Medulla oblongata (tissue), 1 donor: Measurements from ENCODE around the gene TMEM154.
A peak's percentile ranks its signal among the peaks of the same experiment; 100 is the strongest.

ENCODE experiments used
- DNase-seq: peaks from one replicate; pipeline ENCODE4 v3.0.0-alpha.2; 2015; ENCODE audit errors: extremely low spot score

Gene TMEM154

GRCh38 chr4:152696764-152697261 is 17.0 kb upstream of the TMEM154 start:
- peak; percentile 76 for DNase-seq

- DNase-seq: no peak
These were observed 14.1 kb upstream of the TMEM154 start for GRCh38 chr4:152693871-152694270.

GRCh38 chr4:152691761-152692160 is 12.0 kb upstream of the TMEM154 start:
- no peak for DNase-seq

GRCh38 chr4:152690706-152691651 is 11.2 kb upstream of the TMEM154 start:
- DNase-seq: no peak

GRCh38 chr4:152689615-152690501 is 10.1 kb upstream of the TMEM154 start:
- DNase-seq: no peak

GRCh38 chr4:152687974-152688599 is 8.3 kb upstream of the TMEM154 start:
- no peak for DNase-seq

GRCh38 chr4:152686452-152687013 is 6.7 kb upstream of the TMEM154 start:
- no peak for DNase-seq

GRCh38 chr4:152684587-152684986 is 4.8 kb upstream of the TMEM154 start:
- DNase-seq: no peak

GRCh38 chr4:152684007-152684406 is 4.2 kb upstream of the TMEM154 start:
- DNase-seq: no peak

GRCh38 chr4:152682143-152682941 is 2.5 kb upstream of the TMEM154 start:
- no peak for DNase-seq

- DNase-seq: no peak
These were observed 1.3 kb upstream of the TMEM154 start for GRCh38 chr4:152680988-152681603.

- no peak for DNase-seq
These were observed 956 bp downstream of the TMEM154 start for GRCh38 chr4:152678841-152679240.

- DNase-seq: no peak
These were observed 2.7 kb downstream of the TMEM154 start for GRCh38 chr4:152677117-152677516.

GRCh38 chr4:152676052-152676854 is 3.5 kb downstream of the TMEM154 start:
- DNase-seq: no peak

GRCh38 chr4:152674359-152674758 is 5.4 kb downstream of the TMEM154 start:
- no peak for DNase-seq

GRCh38 chr4:152673489-152673888 is 6.3 kb downstream of the TMEM154 start:
- DNase-seq: no peak

GRCh38 chr4:152672206-152673092 is 7.3 kb downstream of the TMEM154 start:
- no peak for DNase-seq

GRCh38 chr4:152668338-152668964 is 11.3 kb downstream of the TMEM154 start:
- no peak for DNase-seq
